Measurements from ENCODE around the gene HPS3.

DNA sequence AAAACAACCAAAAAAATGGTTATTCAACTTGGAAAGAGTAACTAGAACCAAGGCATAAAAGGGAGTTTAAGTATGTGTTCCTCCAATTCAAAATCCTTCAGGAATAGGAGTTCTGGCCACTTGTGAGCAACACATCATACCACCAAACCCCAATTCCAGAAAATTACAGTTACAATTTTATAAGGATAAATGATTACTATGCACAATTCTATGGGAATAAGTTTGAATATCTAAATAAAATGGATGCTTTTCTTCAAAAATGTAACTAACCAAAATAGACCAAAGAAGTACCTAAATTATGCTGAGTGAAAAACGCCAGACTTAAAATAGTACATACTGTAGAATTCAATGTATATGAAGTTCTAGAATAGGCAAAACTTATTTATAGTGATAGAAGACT is 47.7 kb upstream of the HPS3 start:
- TF ChIP-seq, protein P1, sequence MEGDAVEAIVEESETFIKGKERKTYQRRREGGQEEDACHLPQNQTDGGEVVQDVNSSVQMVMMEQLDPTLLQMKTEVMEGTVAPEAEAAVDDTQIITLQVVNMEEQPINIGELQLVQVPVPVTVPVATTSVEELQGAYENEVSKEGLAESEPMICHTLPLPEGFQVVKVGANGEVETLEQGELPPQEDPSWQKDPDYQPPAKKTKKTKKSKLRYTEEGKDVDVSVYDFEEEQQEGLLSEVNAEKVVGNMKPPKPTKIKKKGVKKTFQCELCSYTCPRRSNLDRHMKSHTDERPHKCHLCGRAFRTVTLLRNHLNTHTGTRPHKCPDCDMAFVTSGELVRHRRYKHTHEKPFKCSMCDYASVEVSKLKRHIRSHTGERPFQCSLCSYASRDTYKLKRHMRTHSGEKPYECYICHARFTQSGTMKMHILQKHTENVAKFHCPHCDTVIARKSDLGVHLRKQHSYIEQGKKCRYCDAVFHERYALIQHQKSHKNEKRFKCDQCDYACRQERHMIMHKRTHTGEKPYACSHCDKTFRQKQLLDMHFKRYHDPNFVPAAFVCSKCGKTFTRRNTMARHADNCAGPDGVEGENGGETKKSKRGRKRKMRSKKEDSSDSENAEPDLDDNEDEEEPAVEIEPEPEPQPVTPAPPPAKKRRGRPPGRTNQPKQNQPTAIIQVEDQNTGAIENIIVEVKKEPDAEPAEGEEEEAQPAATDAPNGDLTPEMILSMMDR (IDR thresholded peaks at IDR 0.05; ENCODE audit: poor library complexity, severe bottlenecking) = no peak
- TF ChIP-seq SMC3 (conservative IDR thresholded peaks at IDR 0.05; ENCODE audit: poor library complexity) (no peak), POLR2AphosphoS5 (IDR thresholded peaks at IDR 0.05) (no peak), RAD21 (conservative IDR thresholded peaks at IDR 0.05) (no peak)
- TF ChIP-seq, protein P2, sequence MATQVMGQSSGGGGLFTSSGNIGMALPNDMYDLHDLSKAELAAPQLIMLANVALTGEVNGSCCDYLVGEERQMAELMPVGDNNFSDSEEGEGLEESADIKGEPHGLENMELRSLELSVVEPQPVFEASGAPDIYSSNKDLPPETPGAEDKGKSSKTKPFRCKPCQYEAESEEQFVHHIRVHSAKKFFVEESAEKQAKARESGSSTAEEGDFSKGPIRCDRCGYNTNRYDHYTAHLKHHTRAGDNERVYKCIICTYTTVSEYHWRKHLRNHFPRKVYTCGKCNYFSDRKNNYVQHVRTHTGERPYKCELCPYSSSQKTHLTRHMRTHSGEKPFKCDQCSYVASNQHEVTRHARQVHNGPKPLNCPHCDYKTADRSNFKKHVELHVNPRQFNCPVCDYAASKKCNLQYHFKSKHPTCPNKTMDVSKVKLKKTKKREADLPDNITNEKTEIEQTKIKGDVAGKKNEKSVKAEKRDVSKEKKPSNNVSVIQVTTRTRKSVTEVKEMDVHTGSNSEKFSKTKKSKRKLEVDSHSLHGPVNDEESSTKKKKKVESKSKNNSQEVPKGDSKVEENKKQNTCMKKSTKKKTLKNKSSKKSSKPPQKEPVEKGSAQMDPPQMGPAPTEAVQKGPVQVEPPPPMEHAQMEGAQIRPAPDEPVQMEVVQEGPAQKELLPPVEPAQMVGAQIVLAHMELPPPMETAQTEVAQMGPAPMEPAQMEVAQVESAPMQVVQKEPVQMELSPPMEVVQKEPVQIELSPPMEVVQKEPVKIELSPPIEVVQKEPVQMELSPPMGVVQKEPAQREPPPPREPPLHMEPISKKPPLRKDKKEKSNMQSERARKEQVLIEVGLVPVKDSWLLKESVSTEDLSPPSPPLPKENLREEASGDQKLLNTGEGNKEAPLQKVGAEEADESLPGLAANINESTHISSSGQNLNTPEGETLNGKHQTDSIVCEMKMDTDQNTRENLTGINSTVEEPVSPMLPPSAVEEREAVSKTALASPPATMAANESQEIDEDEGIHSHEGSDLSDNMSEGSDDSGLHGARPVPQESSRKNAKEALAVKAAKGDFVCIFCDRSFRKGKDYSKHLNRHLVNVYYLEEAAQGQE (IDR thresholded peaks at IDR 0.05; ENCODE audit: borderline replicate concordance) = no peak
